ENCODE results near the gene FBN1.

The FBN1 gene

GRCh38 chr15:48627260-48627940 lies 18.1 kb downstream of the FBN1 start:
- Histone ChIP-seq H3K4me3 (ENCODE audit: low read length) (no peak overlapping the region), H2AFZ (ENCODE audit: low read depth, low read length) (no peak overlapping the region), H3K4me1 (ENCODE audit: insufficient read depth, low read length) (peaks cover 16% of the 10 kb centered on the region)

GRCh38 chr15:48625126-48625525 lies 20.4 kb downstream of the FBN1 start:
- H2AFZ ChIP-seq (ENCODE audit: low read depth, low read length): no peak overlapping the region
- H3K36me3 ChIP-seq (ENCODE audit: insufficient read depth, low read length): no peaks in the 10 kb centered on the region
- no peaks in the 10 kb centered on the region for H3K9me3 ChIP-seq (ENCODE audit: low read length)
- peaks cover 13% of the 10 kb centered on the region for H3K4me1 ChIP-seq (ENCODE audit: insufficient read depth, low read length)
- H3K27me3 ChIP-seq (ENCODE audit: insufficient read depth, low read length): no peaks in the 10 kb centered on the region
- H3K4me3 ChIP-seq (ENCODE audit: low read length): no peak overlapping the region

More at GRCh38 chr15:48627260-48627940, 18.1 kb downstream of the FBN1 start:
- H3K9me3 ChIP-seq (ENCODE audit: low read length): no peaks in the 10 kb centered on the region
- H3K27me3 ChIP-seq (ENCODE audit: insufficient read depth, low read length): no peaks in the 10 kb centered on the region
- H3K36me3 ChIP-seq (ENCODE audit: insufficient read depth, low read length): no peaks in the 10 kb centered on the region

GRCh38 chr15:48624700-48625099 lies 20.8 kb downstream of the FBN1 start:
- H3K4me1 ChIP-seq (ENCODE audit: insufficient read depth, low read length): peaks cover 9% of the 10 kb centered on the region
- no peaks in the 10 kb centered on the region for H3K27me3 ChIP-seq (ENCODE audit: insufficient read depth, low read length)
- H3K9me3 ChIP-seq (ENCODE audit: low read length): no peaks in the 10 kb centered on the region
- H2AFZ ChIP-seq (ENCODE audit: low read depth, low read length): no peak overlapping the region
- no peaks in the 10 kb centered on the region for H3K36me3 ChIP-seq (ENCODE audit: insufficient read depth, low read length)
- H3K4me3 ChIP-seq (ENCODE audit: low read length): no peak overlapping the region

- H3K4me1 ChIP-seq (ENCODE audit: insufficient read depth, low read length): peaks cover 9% of the 10 kb centered on the region
- no peak overlapping the region for H2AFZ ChIP-seq (ENCODE audit: low read depth, low read length)
- no peaks in the 10 kb centered on the region for H3K36me3 ChIP-seq (ENCODE audit: insufficient read depth, low read length)
- H3K9me3 ChIP-seq (ENCODE audit: low read length): peaks cover 2% of the 10 kb centered on the region
- no peak overlapping the region for H3K4me3 ChIP-seq (ENCODE audit: low read length)
- no peaks in the 10 kb centered on the region for H3K27me3 ChIP-seq (ENCODE audit: insufficient read depth, low read length)
These were observed 22.1 kb downstream of the FBN1 start for GRCh38 chr15:48623456-48623855.

- H3K4me3 ChIP-seq (ENCODE audit: low read length): no peak overlapping the region
- peaks cover 2% of the 10 kb centered on the region for H3K4me1 ChIP-seq (ENCODE audit: insufficient read depth, low read length)
- H3K9me3 ChIP-seq (ENCODE audit: low read length): peaks cover 2% of the 10 kb centered on the region
- H2AFZ ChIP-seq (ENCODE audit: low read depth, low read length): no peak overlapping the region
- no peaks in the 10 kb centered on the region for H3K27me3 ChIP-seq (ENCODE audit: insufficient read depth, low read length)
- H3K36me3 ChIP-seq (ENCODE audit: insufficient read depth, low read length): no peaks in the 10 kb centered on the region
These were observed 23.3 kb downstream of the FBN1 start for GRCh38 chr15:48622237-48622636.

- no peak overlapping the region for H2AFZ ChIP-seq (ENCODE audit: low read depth, low read length)
- peaks cover 2% of the 10 kb centered on the region for H3K9me3 ChIP-seq (ENCODE audit: low read length)
- no peak overlapping the region for H3K4me3 ChIP-seq (ENCODE audit: low read length)
- no peaks in the 10 kb centered on the region for H3K27me3 ChIP-seq (ENCODE audit: insufficient read depth, low read length)
- H3K36me3 ChIP-seq (ENCODE audit: insufficient read depth, low read length): no peaks in the 10 kb centered on the region
- H3K4me1 ChIP-seq (ENCODE audit: insufficient read depth, low read length): no peaks in the 10 kb centered on the region
These were observed 26.1 kb downstream of the FBN1 start for GRCh38 chr15:48619446-48619845.

- H3K9me3 ChIP-seq (ENCODE audit: low read length): peaks cover 2% of the 10 kb centered on the region
- no peaks in the 10 kb centered on the region for H3K4me1 ChIP-seq (ENCODE audit: insufficient read depth, low read length)
- no peak overlapping the region for H3K4me3 ChIP-seq (ENCODE audit: low read length)
- H3K36me3 ChIP-seq (ENCODE audit: insufficient read depth, low read length): no peaks in the 10 kb centered on the region
- no peak overlapping the region for H2AFZ ChIP-seq (ENCODE audit: low read depth, low read length)
- H3K27me3 ChIP-seq (ENCODE audit: insufficient read depth, low read length): no peaks in the 10 kb centered on the region
These were observed 27.9 kb downstream of the FBN1 start for GRCh38 chr15:48617619-48618018.

GRCh38 chr15:48616216-48616615 lies 29.3 kb downstream of the FBN1 start:
- no peaks in the 10 kb centered on the region for H3K4me1 ChIP-seq (ENCODE audit: insufficient read depth, low read length)
- H3K27me3 ChIP-seq (ENCODE audit: insufficient read depth, low read length): no peaks in the 10 kb centered on the region
- H3K9me3 ChIP-seq (ENCODE audit: low read length): peaks cover 2% of the 10 kb centered on the region
- no peak overlapping the region for H3K4me3 ChIP-seq (ENCODE audit: low read length)
- no peaks in the 10 kb centered on the region for H3K36me3 ChIP-seq (ENCODE audit: insufficient read depth, low read length)
- no peak overlapping the region for H2AFZ ChIP-seq (ENCODE audit: low read depth, low read length)

- Histone ChIP-seq H3K9me3 (ENCODE audit: low read length) (no peaks in the 10 kb centered on the region), H3K36me3 (ENCODE audit: insufficient read depth, low read length) (peaks cover 2% of the 10 kb centered on the region), H3K4me1 (ENCODE audit: insufficient read depth, low read length) (no peaks in the 10 kb centered on the region), H2AFZ (ENCODE audit: low read depth, low read length) (no peak overlapping the region), H3K4me3 (ENCODE audit: low read length) (no peak overlapping the region), H3K27me3 (ENCODE audit: insufficient read depth, low read length) (no peaks in the 10 kb centered on the region)
These were observed 31.5 kb downstream of the FBN1 start for GRCh38 chr15:48614051-48614450.

- no peaks in the 10 kb centered on the region for H3K9me3 ChIP-seq (ENCODE audit: low read length)
- no peak overlapping the region for H3K4me3 ChIP-seq (ENCODE audit: low read length)
- H3K36me3 ChIP-seq (ENCODE audit: insufficient read depth, low read length): peaks cover 2% of the 10 kb centered on the region
- H3K4me1 ChIP-seq (ENCODE audit: insufficient read depth, low read length): no peaks in the 10 kb centered on the region
- H2AFZ ChIP-seq (ENCODE audit: low read depth, low read length): no peak overlapping the region
- H3K27me3 ChIP-seq (ENCODE audit: insufficient read depth, low read length): no peaks in the 10 kb centered on the region
These were observed 36.0 kb downstream of the FBN1 start for GRCh38 chr15:48609486-48609885.

- Histone ChIP-seq H2AFZ (ENCODE audit: low read depth, low read length) (no peak overlapping the region), H3K4me3 (ENCODE audit: low read length) (no peak overlapping the region), H3K36me3 (ENCODE audit: insufficient read depth, low read length) (peaks cover 2% of the 10 kb centered on the region), H3K4me1 (ENCODE audit: insufficient read depth, low read length) (peaks cover under 1% of the 10 kb centered on the region), H3K9me3 (ENCODE audit: low read length) (no peaks in the 10 kb centered on the region), H3K27me3 (ENCODE audit: insufficient read depth, low read length) (no peaks in the 10 kb centered on the region)
These were observed 37.7 kb downstream of the FBN1 start for GRCh38 chr15:48607846-48608245.

GRCh38 chr15:48604567-48604966 lies 40.9 kb downstream of the FBN1 start:
- Histone ChIP-seq H2AFZ (ENCODE audit: low read depth, low read length) (no peak overlapping the region), H3K36me3 (ENCODE audit: insufficient read depth, low read length) (peaks cover 2% of the 10 kb centered on the region), H3K27me3 (ENCODE audit: insufficient read depth, low read length) (no peaks in the 10 kb centered on the region), H3K4me3 (ENCODE audit: low read length) (no peak overlapping the region), H3K4me1 (ENCODE audit: insufficient read depth, low read length) (peaks cover 5% of the 10 kb centered on the region), H3K9me3 (ENCODE audit: low read length) (no peaks in the 10 kb centered on the region)

- Histone ChIP-seq H3K36me3 (ENCODE audit: insufficient read depth, low read length) (peaks cover 3% of the 10 kb centered on the region), H3K4me1 (ENCODE audit: insufficient read depth, low read length) (peaks cover 5% of the 10 kb centered on the region), H3K9me3 (ENCODE audit: low read length) (no peaks in the 10 kb centered on the region), H3K27me3 (ENCODE audit: insufficient read depth, low read length) (no peaks in the 10 kb centered on the region), H3K4me3 (ENCODE audit: low read length) (no peak overlapping the region), H2AFZ (ENCODE audit: low read depth, low read length) (no peak overlapping the region)
These were observed 41.6 kb downstream of the FBN1 start for GRCh38 chr15:48603922-48604321.

GRCh38 chr15:48603123-48603500 lies 42.4 kb downstream of the FBN1 start:
- no peak overlapping the region for H3K4me3 ChIP-seq (ENCODE audit: low read length)
- H2AFZ ChIP-seq (ENCODE audit: low read depth, low read length): no peak overlapping the region
- no peaks in the 10 kb centered on the region for H3K9me3 ChIP-seq (ENCODE audit: low read length)
- peaks cover 3% of the 10 kb centered on the region for H3K36me3 ChIP-seq (ENCODE audit: insufficient read depth, low read length)
- no peaks in the 10 kb centered on the region for H3K27me3 ChIP-seq (ENCODE audit: insufficient read depth, low read length)
- H3K4me1 ChIP-seq (ENCODE audit: insufficient read depth, low read length): peaks cover 5% of the 10 kb centered on the region

Measured in neuron (in vitro differentiated cells).